GM21528 (cell line): ENCODE measurements around the gene PRR29.
"Not testable (repeated sequence)": the region's sequence is repeated elsewhere in the genome, so short reads cannot be mapped to it uniquely, and the experiment has no call there.

Experiments
- ATAC-seq: cut with Tn5 transposase; IDR thresholded peaks from one replicate; pipeline ENCODE4 v1.9.1; 2021; ENCODE audit warnings: mild to moderate bottlenecking, moderate library complexity; ENCODE audit not compliant: unreplicated experiment, low FRiP score

Gene PRR29

DNA sequence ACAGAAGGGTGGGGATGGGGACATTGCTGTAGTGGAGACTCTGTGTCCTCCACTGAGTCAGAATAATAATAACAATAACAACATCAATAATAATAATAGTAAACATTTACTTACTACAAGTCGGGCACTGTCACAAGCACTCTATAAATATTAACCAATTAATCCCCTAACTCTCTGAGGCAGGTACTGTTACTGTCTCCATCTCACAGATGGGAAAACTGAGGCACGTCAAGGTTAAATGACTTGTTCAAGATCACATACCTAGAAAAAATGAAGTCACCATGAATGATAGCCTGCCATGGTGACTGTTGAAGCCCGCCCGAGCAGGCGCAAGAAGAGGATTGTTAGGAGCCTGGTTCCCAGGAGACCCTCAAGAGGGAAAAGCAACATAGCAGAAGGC lies 10.2 kb downstream of the PRR29 start:
- no peak for ATAC-seq

DNA sequence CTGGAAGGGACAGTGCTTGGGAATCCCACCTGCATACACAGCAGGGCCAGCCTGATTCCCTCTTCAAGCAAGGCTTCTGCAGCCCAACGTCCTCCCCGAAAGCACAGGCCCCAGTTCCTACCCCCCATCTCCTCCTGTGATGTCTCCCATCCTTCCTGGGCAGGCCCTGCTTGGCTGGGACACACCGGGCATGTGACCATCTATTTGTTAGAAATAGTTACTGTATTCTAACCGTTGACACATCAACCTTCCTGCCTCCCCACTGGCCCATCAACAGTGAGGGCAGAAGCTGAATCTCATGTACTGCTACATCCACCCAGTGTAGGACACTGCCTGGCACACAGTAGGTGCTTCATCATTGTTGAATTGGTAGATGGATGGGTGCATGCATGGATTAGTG lies 10.7 kb downstream of the PRR29 start:
- no peak for ATAC-seq

DNA sequence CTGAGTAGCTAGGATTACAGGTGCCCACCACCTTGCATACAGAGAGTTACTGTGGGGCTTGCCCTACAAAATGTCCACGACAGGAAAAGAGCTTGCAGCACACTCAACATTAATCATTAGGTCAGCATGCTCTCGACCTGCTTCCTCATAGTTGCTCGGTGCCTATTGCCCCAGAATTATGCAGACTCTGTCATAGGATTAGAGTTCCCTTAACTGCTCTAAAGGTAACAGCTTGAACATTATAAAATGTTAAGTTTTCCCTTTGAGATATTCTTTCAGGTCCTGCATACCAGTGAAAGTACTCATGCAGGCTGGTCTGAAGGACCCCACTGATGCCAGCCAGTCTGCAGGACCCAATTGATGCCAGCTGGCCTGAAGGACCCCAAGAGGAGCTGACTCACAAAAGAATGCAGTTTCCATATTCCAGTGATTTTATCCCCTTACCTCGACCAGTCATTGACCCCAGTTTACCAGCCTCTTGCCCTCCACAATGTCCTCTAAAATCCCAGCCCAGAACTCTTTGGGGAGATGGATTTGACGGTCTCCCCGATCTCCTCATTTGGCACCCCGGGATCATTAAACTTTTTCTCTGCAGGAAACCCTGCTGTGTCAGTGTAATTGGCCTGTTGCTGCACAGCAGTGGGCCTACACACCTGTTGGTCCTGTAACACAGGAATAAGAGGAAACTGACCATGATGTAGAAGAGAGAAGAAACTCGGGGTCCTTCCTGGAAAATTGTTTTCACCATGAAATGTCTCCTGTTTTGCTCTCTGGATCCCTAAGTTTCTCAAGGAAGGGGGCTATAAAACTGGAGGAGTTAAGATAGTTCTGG lies 11.6 kb downstream of the PRR29 start:
- ATAC-seq: no peak

DNA sequence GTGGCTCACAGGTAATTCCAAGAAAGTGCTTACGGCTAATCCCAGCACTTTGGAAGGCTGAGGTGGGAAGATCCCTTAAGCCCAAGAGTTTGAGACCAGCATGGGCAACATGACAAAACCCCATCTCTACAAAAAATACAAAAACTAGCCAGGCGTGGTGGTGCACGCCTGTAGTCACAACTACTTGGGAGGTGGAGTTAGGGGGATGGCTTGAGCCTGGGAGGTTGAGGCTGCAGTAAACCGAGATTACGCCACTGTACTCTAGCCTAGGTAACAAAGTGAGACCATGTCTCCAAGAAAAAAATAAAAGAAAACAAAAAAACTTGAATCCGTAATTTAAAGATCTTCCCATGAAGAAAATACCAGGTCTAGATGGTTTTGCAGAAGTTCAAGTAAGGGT lies 17.3 kb downstream of the PRR29 start:
- no peak for ATAC-seq

DNA sequence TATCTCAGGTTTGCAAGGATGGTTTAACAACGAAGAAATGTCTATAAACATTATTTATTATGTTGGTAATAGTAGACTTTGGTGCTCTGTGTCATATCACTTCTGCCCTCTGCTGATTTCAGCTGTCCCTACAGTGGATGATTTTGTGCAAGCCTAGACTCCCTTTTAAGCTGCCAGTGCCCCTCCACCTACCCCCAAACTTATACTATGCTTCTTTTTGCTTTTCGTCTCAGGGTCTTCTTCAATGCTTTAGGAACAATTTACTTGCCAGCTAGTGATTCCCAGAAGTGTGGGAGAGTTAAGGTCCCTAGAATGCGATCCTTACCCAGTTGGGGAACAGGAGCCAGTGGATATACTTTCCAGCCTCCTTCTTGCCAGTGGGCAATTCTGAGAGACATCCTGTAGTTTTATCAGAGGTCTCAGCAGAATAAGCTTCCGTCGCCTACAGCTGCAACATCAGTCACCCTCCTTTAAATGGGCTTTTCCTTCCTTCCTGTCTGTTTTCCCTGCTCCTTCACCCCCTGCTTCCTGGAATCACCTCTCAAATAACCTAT lies 18.2 kb downstream of the PRR29 start:
- ATAC-seq: no peak

DNA sequence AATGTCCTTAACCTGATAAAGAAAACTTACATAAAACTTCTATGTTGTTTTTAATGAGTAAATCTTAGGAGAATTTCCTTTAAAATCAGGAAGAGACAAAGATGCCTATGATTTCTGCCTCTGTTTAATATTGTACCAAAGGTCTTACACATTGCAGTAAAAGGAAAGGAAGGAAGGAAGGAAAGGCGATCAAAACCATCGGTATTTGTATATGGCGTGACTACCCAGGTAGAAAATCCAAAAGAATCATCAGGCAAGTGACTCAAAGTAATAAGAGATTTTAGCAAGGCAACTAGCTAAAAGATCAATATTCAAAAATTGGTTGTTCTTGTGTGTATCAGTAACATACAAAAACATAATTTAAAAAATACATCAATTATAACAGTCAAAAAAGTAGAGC lies 18.8 kb downstream of the PRR29 start:
- no peak for ATAC-seq

DNA sequence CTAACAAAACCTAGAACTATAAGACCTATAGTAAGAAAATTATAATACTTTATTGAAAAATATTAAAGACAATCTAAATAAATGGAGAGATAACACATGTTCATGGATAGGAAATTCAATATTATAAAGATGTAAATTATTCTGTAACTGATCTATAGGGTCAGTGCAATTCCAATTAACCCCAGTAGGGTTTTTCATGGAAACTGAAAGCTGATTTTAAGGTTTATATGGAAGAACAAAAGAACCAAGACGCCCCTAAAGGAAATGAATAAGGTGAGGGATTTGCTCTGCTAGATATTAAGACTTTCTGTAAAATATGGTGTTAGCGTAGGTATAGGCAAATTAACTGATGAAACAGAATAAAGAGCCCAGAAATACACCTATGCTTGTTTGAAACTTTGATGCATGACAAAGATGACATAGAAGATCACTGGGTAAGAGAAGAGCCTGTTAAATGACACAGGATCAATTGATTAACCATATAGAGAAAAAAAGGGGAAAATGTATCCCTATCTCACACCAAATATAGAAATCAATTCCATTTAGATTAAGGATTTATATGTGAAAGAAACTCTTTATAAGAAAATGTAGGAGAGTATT lies 19.3 kb downstream of the PRR29 start:
- ATAC-seq: no peak

DNA sequence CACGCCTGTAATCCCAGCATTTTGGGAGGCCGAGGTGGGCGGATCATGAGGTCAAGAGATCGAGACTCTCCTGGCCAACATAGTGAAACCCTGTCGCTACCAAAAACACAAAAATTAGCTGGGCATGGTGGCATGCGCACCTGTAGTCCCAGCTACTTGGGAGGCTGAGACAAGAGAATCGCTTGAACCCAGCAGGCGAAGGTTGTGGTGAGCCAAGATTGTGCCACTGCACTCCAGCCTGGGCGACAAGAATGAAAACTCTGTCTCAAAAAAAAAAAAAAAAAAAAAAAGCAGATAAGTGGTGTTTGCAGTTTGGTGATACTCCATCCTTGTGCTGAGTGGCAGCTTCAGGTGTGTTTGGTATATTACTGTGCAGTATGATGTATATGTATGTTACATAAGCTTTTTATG lies 21.4 kb downstream of the PRR29 start:
- not testable (repeated sequence) for ATAC-seq

DNA sequence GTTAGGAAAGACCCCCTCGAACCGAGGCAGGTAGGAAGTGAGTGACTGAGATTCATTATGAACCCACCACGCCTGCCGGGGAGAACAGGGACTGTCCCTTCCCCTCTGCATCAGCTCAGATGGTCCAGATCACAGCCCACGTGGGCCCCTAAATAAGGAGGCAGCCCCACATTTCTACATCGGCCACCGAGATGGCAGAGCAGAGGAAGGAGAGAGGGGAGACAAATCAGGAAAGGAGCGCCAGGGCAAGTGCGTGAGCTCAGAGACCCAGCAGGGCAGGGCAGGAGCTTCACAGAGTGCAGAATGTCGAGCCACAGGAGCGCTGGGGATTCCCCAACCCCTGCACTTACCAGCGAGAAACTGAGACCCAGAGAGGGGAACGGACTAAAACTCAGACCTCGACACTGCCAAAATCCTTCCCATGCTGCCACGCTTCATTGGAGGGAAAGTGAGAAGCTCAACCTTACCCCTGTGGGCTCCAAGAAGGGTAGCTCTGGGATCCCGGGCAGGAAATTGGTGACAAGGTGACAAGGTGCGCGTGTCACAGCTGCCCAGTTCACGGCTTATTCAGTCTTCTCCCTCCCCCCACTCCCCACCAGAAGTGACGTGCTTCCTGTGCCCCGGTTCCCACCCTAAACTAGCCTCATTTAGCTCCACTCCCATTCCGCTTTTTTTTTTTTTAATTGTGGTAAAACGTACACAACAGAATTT lies 22.1 kb downstream of the PRR29 start, which contains the start of gene ICAM2:
ICAM2 (minus strand) TSS at position 578 of the 711 bp plus-strand sequence. CDS start 13,942 bp downstream, outside the sequence.
- ATAC-seq: peak; percentile 71

DNA sequence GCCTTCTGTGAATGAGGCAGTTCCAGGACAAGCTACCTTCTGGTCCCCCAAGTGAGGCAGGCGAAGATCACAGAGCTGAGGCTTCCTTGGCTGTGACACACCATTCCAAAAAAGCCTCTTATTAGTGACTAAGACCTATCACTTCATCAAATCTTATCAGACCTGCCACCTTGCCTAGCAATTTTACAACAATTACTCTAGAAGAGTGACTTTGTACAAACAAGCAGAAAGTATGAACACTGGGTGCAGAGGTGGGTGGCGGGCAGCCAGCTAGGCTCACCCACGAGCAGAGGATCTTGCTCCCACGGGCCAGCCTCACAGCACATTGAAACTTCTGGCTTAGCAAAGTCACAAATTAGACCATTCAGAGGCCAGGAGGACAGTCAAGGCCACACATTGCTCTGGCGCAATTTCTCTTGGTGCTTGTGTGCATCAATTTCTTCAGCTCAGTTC lies 24.5 kb downstream of the PRR29 start:
- ATAC-seq: no peak

DNA sequence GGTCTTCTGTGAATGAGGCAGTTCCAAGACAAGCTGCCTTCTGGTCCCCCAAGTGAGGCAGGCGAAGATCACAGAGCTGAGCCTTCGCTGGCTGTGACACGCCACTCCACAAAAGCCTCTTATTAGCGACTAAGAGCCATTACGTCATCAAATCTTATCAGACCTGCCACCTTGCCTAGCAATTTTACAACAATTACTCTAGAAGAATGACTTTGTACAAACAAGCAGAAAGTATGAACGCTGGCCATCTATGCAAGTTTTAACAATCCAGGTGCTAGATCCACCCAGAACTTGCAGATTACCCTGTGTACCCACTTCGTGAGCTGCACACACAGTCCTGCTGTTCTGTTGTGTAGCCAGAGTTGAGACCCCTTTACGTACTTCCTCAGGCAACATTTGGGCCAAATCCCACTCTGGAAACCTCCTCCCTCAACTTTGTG lies 26.1 kb downstream of the PRR29 start:
- ATAC-seq: no peak

DNA sequence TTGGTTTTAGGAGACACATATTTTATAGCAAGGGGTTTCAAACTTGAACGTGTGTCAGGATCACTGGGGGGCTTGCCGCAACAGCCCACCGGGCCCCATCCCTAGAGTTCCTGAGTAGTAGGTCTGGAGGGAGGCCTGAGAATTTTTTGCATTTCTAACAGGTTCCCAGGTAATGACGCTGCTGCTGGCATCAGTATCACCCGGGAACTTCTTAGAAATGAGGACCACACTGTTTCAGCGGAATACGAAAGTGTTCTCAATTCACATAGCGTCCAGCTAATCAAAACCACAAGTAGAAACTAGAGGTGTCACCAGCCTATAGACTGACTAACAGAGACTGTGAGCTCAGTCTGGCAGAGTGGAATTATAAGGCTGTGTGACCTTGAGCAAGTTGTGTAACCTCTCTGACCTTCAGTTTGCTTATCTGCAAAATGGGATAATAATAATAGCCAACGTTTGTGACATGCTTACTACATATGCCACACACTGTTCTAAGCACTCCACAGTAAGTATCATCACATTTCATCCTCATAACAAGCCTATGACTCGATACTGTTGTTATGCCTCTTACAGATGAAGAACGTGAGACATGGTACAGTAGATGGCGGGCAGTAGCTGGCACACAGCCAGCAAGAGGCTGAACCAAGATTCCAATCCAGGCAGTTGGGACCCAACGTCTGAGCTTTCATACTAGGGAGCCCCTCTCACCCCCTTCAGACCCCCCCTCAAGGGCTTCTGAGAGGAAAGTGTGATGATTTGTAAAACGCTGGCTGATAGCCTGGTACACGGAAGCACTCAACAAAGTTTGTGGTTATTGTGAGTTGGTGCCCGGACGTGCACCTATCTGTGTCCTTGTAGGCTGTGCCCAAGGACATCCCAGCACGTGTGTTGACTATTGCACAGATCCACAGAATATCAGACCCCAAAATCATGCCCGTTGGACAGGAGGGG lies 26.9 kb downstream of the PRR29 start:
- no peak for ATAC-seq

DNA sequence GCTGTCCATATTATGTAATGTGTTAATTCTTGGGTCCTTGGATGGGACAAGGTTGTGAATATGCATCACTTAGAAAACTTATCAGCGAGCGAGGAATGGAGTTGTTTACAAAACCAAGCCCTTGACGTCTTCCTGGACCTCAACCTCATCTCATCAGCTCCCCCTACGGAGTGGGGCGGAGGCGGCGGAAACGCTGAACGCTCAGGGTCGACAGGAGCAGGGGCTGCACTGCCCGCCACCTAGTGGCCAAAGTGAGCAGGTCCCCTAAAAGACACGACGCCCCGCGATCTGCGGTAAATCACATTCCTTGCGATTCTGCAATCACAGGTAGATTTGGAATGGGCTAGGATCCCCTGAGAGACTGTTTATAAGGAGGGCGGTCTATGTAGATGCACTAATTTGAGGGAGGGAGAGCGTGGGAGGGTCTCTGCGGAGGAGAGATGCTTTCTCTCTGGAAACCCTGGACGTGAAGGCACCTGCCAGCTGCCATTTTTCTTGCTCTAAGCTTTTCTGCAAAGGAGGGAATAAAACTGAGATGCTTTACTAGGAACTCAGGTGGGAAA lies 27.7 kb downstream of the PRR29 start:
- peak; percentile 64 for ATAC-seq

DNA sequence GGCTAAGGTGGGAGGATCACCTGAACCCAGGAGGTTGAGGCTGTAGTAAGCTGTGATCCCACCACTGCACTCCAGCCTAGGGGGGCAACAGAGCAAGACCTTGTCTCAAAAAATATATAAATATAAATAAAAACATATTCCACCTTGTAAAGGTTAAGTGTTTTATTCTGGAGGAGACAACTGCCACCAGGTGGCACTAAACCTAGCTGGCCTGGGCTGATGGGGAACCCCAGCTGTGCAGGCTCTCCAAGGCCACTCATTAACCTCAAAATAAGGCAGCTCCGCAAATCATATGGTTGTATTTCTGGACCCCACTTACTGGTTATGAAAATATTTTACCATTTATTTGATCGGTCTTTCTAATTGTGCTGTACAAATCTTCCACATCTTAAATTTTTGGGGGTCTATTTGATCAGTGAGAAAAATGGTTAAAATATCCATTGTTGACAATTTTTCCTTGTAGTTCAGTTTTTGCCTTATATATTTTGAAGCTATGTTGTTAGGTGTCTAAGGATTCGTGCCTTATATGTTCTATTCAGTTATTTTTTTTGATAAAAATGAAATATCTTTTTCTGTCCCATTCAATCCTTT lies 30.8 kb downstream of the PRR29 start:
- no peak for ATAC-seq

DNA sequence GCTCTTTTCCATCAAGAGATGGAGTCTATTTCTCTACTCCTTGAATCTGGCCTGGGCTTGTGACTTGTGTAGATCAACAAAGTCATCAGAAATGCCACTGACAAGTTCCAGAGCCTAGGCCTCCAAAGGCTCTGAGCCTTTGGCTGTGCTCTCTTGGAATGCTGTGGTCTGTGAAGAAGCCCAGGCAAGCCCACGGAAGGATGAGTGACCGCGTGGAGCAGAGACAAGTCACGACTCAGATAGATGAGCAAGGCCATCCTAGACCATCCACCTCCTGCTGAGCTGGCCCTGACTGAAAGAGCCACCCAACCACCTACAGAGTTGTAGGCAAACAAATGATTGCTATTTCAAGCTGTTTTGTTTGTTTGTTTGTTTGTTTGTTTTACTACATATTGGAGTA lies 33.9 kb downstream of the PRR29 start:
- ATAC-seq: no peak

DNA sequence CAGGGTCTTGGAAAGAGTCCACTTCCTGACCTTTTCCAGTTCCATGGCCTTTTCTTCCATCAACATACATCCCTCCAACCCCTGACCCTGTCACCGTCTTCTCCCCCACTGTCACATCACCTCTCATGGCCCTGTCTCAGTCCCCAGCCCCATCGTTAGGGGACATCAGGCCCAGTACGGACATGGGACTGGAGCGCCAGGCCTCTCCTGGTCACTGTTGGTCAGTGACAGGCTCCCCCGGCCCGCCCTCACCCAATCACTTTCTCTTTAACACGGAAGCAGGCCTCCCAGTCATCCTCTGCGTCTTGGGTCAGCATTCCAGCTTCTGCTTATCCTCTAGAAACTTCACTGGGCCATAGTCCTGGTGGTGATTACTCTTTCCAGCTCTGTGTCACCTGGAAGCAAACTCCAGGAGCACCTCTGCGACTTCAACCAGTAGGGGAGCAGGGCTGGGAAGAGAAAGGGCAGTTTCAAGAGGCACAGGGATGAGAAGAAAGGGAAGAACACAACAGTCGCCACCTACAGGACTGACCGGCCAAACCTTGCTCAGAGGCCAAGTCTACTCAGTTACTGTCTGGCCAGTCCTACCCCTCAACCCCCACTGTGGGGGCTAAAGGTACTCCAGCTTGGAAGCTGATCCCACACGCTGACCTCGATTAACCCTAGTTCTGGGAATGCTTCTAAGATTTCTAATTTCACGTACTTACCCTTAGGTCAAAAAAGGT lies 38.2 kb downstream of the PRR29 start:
- no peak for ATAC-seq

DNA sequence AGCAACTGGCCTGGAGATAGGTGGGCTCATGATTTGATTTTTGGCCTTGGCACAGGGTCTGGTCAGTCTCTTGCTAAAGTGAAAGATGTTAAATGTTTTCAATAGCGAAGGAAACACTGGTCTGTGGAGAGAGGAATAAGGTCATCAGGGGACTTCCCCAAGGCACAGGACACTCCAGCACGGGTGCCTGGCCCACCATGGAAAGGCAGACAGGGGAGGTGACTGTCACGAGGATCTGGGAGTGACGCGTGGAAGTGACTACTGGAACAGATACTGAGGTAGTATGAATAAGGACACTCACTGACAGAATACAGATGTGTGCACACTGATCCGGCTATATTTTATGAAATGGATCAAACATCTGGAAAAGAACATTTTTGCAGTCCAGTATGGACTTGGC lies 39.0 kb downstream of the PRR29 start:
- no peak for ATAC-seq

DNA sequence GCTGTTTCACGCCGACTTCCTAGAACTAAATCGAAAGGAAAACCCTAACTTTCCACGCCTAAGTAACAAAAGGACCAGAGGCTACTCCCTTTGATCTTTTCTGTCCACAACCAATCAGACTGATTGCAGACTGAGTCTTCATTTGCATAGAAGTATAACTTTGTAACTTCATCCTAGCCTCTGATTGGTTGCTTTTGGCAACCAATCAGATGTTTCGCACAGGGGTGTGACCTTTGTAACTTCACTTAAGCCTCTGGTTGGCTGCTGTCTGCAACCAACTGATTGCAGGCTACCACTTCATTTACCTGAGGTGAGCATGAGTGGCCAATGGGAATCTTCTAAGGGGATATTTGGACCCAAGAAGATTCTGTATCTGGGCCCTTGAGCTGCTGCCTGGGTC lies 39.7 kb downstream of the PRR29 start:
- no peak for ATAC-seq
